Chondrocyte (in vitro differentiated cells): ENCODE data around the gene TGM5. TPM values are rescaled to one million over a fixed set of nuclear protein-coding genes. Genes with fewer than 3 reads are reported as not detected.
"Not testable (repeated sequence)": the region's sequence is repeated elsewhere in the genome, so short reads cannot be mapped to it uniquely, and the experiment has no call there.

ENCODE experiments used
- DNase-seq: peaks from one replicate; pipeline ENCODE4 v3.0.0; 2021; ENCODE audit warnings: mixed read lengths, low spot score
- H3K27ac Mint-ChIP-seq: one replicate; pipeline ENCODE4 v1.8.0; 2021; ENCODE audit warnings: mild to moderate bottlenecking, moderate library complexity, mixed read lengths; ENCODE audit not compliant: unreplicated experiment
- H3K27me3 Mint-ChIP-seq: 2 replicates; pipeline ENCODE4 v1.8.0; 2021; ENCODE audit warnings: low read depth, mixed read lengths
- H3K36me3 Mint-ChIP-seq: 2 replicates; pipeline ENCODE4 v1.8.0; 2021; ENCODE audit warnings: low read depth, mixed read lengths
- H3K4me1 Mint-ChIP-seq: 2 replicates; pipeline ENCODE4 v1.8.0; 2021; ENCODE audit warnings: low read depth, mild to moderate bottlenecking, mixed read lengths
- H3K4me3 Mint-ChIP-seq: one replicate; pipeline ENCODE4 v1.8.0; 2021; ENCODE audit warnings: mild to moderate bottlenecking, moderate library complexity, mixed read lengths; ENCODE audit not compliant: unreplicated experiment
- H3K9me3 Mint-ChIP-seq: 2 replicates; pipeline ENCODE4 v1.8.0; 2021; ENCODE audit warnings: low read depth, mixed read lengths
- total RNA-seq: library from RNA; stranded (reverse); gene quantifications from 3 replicates; pipeline ENCODE4 v1.2.1, GENCODE V29; 2021
- TF ChIP-seq, protein P1 (sequence below): fragments of 200-600 bp; sonication (generic); IDR thresholded peaks from 2 replicates; pipeline ENCODE4 v1.5.0; 2021; ENCODE audit warnings: antibody characterized with exemption, mild to moderate bottlenecking, moderate library complexity

The TGM5 gene
- total RNA-seq, 1 donor from 2014 or later, result not detected

DNA sequence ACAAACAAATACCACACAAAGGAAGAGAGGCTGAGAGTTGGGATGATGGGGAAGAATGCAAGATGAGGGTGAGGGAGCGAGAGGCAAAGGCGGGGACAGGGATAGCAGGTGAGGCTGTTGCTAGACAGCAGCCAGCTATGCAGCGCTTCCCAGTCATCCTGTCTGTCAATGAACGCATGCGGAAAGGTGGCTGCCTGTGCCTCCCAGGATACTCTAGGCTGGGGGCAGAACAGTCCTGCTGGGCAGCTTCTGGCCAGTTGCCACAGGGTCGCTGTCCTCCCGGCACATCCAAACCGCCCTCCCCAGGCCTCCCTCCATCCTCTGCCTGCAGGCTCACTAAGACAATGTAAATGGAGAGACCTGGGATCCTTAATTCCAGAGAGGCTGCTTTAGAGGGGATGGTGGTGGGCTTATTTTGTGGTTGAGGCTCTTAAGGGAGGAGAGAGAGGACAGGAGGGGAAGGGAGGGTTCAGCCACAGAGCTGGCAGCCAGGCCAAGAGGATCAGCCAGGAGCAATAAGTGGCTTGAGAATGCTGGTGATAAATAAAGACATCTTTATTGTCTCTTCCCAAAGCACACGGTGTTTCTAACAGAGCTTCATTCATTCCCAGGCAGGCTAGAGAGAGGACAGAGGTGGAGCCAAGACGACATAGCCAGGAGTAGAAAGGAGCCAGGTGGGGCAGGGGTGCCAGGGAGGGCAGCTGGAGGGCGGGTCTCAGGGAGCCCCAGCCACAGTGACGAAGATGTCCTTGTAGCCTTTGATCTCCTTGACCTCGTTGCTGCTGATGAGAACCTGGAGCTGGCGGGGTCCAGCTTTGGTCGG is 9.2 kb upstream of the TGM5 start:
- Mint-ChIP-seq H3K27me3 (peaks cover 61% of the 10 kb centered on the region), H3K36me3 (peaks cover 2% of the 10 kb centered on the region), H3K4me3 (no peak overlapping the region), H3K4me1 (peaks cover 6% of the 10 kb centered on the region), H3K9me3 (peaks cover 8% of the 10 kb centered on the region), H3K27ac (no peak overlapping the region)
- no peak for DNase-seq
- TF ChIP-seq, protein P1, sequence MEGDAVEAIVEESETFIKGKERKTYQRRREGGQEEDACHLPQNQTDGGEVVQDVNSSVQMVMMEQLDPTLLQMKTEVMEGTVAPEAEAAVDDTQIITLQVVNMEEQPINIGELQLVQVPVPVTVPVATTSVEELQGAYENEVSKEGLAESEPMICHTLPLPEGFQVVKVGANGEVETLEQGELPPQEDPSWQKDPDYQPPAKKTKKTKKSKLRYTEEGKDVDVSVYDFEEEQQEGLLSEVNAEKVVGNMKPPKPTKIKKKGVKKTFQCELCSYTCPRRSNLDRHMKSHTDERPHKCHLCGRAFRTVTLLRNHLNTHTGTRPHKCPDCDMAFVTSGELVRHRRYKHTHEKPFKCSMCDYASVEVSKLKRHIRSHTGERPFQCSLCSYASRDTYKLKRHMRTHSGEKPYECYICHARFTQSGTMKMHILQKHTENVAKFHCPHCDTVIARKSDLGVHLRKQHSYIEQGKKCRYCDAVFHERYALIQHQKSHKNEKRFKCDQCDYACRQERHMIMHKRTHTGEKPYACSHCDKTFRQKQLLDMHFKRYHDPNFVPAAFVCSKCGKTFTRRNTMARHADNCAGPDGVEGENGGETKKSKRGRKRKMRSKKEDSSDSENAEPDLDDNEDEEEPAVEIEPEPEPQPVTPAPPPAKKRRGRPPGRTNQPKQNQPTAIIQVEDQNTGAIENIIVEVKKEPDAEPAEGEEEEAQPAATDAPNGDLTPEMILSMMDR, result no peak

- Mint-ChIP-seq H3K4me3 (no peak overlapping the region), H3K4me1 (peaks cover 6% of the 10 kb centered on the region), H3K27ac (no peak overlapping the region), H3K27me3 (peaks cover 59% of the 10 kb centered on the region), H3K9me3 (peaks cover 8% of the 10 kb centered on the region), H3K36me3 (peaks cover 2% of the 10 kb centered on the region)
- TF ChIP-seq, protein P1, result no peak
- DNase-seq, result no peak
Observed at GRCh38 chr15:43274136-43274535, 7.4 kb upstream of the TGM5 start.

DNA sequence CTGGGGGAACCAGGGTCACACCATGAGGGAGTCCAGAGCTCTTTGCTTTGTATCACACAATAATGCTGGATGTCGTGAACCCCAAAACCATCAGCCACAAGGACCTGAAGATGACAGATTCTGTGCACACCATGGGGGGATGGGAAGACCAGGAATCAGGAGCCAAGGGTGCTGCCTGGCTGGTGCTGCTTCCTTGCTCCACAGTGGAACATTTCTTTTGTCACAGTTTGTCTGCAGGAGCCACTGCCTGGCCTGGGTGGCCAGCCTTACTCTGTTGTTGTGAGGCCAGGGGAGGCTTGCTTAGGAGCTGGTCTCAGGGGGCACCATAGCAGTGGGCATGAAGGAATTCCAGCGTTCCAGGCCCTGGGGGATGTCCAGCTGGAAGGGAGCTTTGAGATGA is 6.5 kb upstream of the TGM5 start:
- Mint-ChIP-seq H3K27ac (no peak overlapping the region), H3K4me3 (no peak overlapping the region), H3K9me3 (peaks cover 8% of the 10 kb centered on the region), H3K4me1 (peaks cover 6% of the 10 kb centered on the region), H3K36me3 (peaks cover 2% of the 10 kb centered on the region), H3K27me3 (peaks cover 59% of the 10 kb centered on the region)
- TF ChIP-seq, protein P1, result no peak
- no peak for DNase-seq

DNA sequence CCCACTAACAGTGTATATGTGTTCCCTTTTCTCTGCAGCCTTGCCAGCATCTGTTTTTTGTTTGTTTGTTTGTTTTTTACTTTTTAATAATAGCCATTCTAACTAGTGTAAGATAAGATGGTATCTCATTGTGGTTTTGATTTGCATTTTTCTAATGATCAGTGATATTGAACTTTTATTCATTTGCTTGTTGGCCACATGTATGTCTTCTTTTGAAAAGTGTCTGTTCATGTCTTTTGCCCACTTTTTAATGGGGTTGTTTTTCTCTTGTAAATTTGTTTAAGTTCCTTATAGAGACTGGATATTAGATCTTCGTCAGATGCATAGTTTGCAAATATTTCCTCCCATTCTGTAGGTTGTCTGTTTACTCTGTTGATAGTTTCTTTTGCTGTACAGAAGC is 5.2 kb upstream of the TGM5 start:
- not testable (repeated sequence) for DNase-seq, H3K27ac Mint-ChIP-seq, H3K9me3 Mint-ChIP-seq, H3K4me1 Mint-ChIP-seq, H3K36me3 Mint-ChIP-seq, H3K4me3 Mint-ChIP-seq
- peaks cover 61% of the 10 kb centered on the region for H3K27me3 Mint-ChIP-seq

- Mint-ChIP-seq H3K9me3 (peaks cover 8% of the 10 kb centered on the region), H3K36me3 (peaks cover 2% of the 10 kb centered on the region), H3K27ac (no peak overlapping the region), H3K4me1 (peaks cover 6% of the 10 kb centered on the region), H3K27me3 (peaks cover 63% of the 10 kb centered on the region), H3K4me3 (no peak overlapping the region)
- TF ChIP-seq, protein P1, result no peak
- no peak for DNase-seq
Observed at GRCh38 chr15:43270676-43271306, 4.1 kb upstream of the TGM5 start.
